ENCODE measurements around the gene GLIS1.

The GLIS1 gene

GRCh38 chr1:53735681-53736080 is 3.3 kb downstream of the GLIS1 start:
- DNase-seq, result no peak

GRCh38 chr1:53735261-53735660 is 3.7 kb downstream of the GLIS1 start:
- DNase-seq, result no peak

- no peak for DNase-seq
These were observed 4.2 kb downstream of the GLIS1 start for GRCh38 chr1:53734650-53735211.

GRCh38 chr1:53733975-53734649 is 4.9 kb downstream of the GLIS1 start:
- DNase-seq, result no peak

GRCh38 chr1:53733447-53733931 is 5.5 kb downstream of the GLIS1 start:
- no peak for DNase-seq

- DNase-seq, result no peak
These were observed 6.0 kb downstream of the GLIS1 start for GRCh38 chr1:53732912-53733317.

GRCh38 chr1:53732409-53732808 is 6.6 kb downstream of the GLIS1 start:
- DNase-seq, result no peak

- DNase-seq, result no peak
These were observed 7.1 kb downstream of the GLIS1 start for GRCh38 chr1:53731779-53732305.

- no peak for DNase-seq
These were observed 7.8 kb downstream of the GLIS1 start for GRCh38 chr1:53731043-53731600.

GRCh38 chr1:53730224-53730865 is 8.6 kb downstream of the GLIS1 start:
- DNase-seq, result no peak

- DNase-seq, result no peak
These were observed 9.3 kb downstream of the GLIS1 start for GRCh38 chr1:53729456-53730223.

- no peak for DNase-seq
These were observed 10.1 kb downstream of the GLIS1 start for GRCh38 chr1:53728702-53729455.

GRCh38 chr1:53728196-53728595 is 10.8 kb downstream of the GLIS1 start:
- no peak for DNase-seq

- DNase-seq, result no peak
These were observed 11.4 kb downstream of the GLIS1 start for GRCh38 chr1:53727461-53728092.

GRCh38 chr1:53726009-53726600 is 12.9 kb downstream of the GLIS1 start:
- DNase-seq, result no peak

- DNase-seq, result no peak
These were observed 13.7 kb downstream of the GLIS1 start for GRCh38 chr1:53725238-53725689.

GRCh38 chr1:53722025-53722424 is 16.9 kb downstream of the GLIS1 start:
- DNase-seq, result no peak

- no peak for DNase-seq
These were observed 17.9 kb downstream of the GLIS1 start for GRCh38 chr1:53721088-53721487.

GRCh38 chr1:53719469-53719868 is 19.5 kb downstream of the GLIS1 start:
- DNase-seq, result no peak

GRCh38 chr1:53718443-53718842 is 20.5 kb downstream of the GLIS1 start:
- DNase-seq, result no peak
